ENCODE data around the gene AKAP9. TPM values are rescaled to one million over a fixed set of nuclear protein-coding genes. Genes with fewer than 3 reads are reported as not detected.

AKAP9 gene
- total and polyA plus RNA-seq, 2 donors (not counting 3 experiments of a cell fraction or from before 2014, with no cell fraction given), result 9.5 to 51.6 TPM

GRCh38 chr7:91947948-91948347, 7.3 kb downstream of the AKAP9 start:
- BruUV-seq (replicated peaks), result no TSS peak
- no peak overlapping the region for H3K4me3 ChIP-seq (replicated peaks in 1 of 3; ENCODE audit: insufficient read depth in 1 of 3, low read depth in 1 of 3, low read length in 3 of 3)
- peaks cover 48% of the 10 kb centered on the region for H3K79me2 ChIP-seq (ENCODE audit: control insufficient read depth, insufficient read depth, low read length)
- POLR2A ChIA-PET, result no interaction called here
- no peaks in the 10 kb centered on the region for H3K27me3 ChIP-seq (ENCODE audit: control insufficient read depth in 2 of 2, insufficient read depth in 2 of 2, low read length in 2 of 2)
- H3K4me1 ChIP-seq (ENCODE audit: control insufficient read depth, extremely low read depth, insufficient read depth, low read length), result no peaks in the 10 kb centered on the region
- no peaks in the 10 kb centered on the region for H4K20me1 ChIP-seq (replicated peaks; ENCODE audit: control insufficient read depth, extremely low read depth, insufficient read depth, low read length)
- H3K9me1 ChIP-seq (replicated peaks; ENCODE audit: control insufficient read depth, extremely low read depth, insufficient read depth, low read length), result no peaks in the 10 kb centered on the region
- no peak overlapping the region for H3K27ac ChIP-seq (ENCODE audit: insufficient read depth, low read depth, low read length)
- no peak overlapping the region for H3K4me2 ChIP-seq (ENCODE audit: insufficient read depth, low read length)
- CTCF ChIA-PET, result no interaction called here
- FAIRE-seq (no peak), DNase-seq (ENCODE audit: low read depth, low spot score) (no peak)
- intact Hi-C loops (cut with micrococcal nuclease) (no loop called here), dilution Hi-C loops (cut with MboI; ENCODE audit: extremely low pct_ligation_motif_present, low sequenced_read_pairs) (no loop called here)
- H3K9ac ChIP-seq (replicated peaks; ENCODE audit: extremely low read depth, insufficient read depth, low read length), result no peak overlapping the region
- no peak overlapping the region for H2AFZ ChIP-seq (ENCODE audit: low read depth, low read length)
- TF ChIP-seq FOS (IDR thresholded peaks at IDR 0.05; ENCODE audit: borderline replicate concordance, insufficient read depth, low read length), result no peak
- H3K36me3 ChIP-seq (ENCODE audit: control insufficient read depth in 2 of 2, extremely low read depth in 1 of 2, insufficient read depth in 2 of 2, low read length in 2 of 2), result no peaks in the 10 kb centered on the region
- no peaks in the 10 kb centered on the region for H3K9me3 ChIP-seq (replicated peaks; ENCODE audit: control insufficient read depth, insufficient read depth, low read length)

- ChIA-PET CTCF (interaction anchor here (0.9 kb wide), 1 partner anchor 9 kb away, joined by 3 read pairs; the partner anchor contains the start of gene AKAP9), POLR2A (no interaction called here)
- Histone ChIP-seq H2AFZ (ENCODE audit: low read depth, low read length) (no peak overlapping the region), H3K79me2 (ENCODE audit: control insufficient read depth, insufficient read depth, low read length) (peaks cover 51% of the 10 kb centered on the region), H4K20me1 (replicated peaks; ENCODE audit: control insufficient read depth, extremely low read depth, insufficient read depth, low read length) (no peaks in the 10 kb centered on the region), H3K27me3 (ENCODE audit: control insufficient read depth in 2 of 2, insufficient read depth in 2 of 2, low read length in 2 of 2) (no peaks in the 10 kb centered on the region), H3K4me1 (ENCODE audit: control insufficient read depth, extremely low read depth, insufficient read depth, low read length) (no peaks in the 10 kb centered on the region), H3K9me3 (replicated peaks; ENCODE audit: control insufficient read depth, insufficient read depth, low read length) (no peaks in the 10 kb centered on the region), H3K27ac (ENCODE audit: insufficient read depth, low read depth, low read length) (no peak overlapping the region), H3K9me1 (replicated peaks; ENCODE audit: control insufficient read depth, extremely low read depth, insufficient read depth, low read length) (no peaks in the 10 kb centered on the region), H3K4me2 (ENCODE audit: insufficient read depth, low read length) (no peak overlapping the region), H3K4me3 (replicated peaks in 1 of 3; ENCODE audit: insufficient read depth in 1 of 3, low read depth in 1 of 3, low read length in 3 of 3) (no peak overlapping the region), H3K36me3 (ENCODE audit: control insufficient read depth in 2 of 2, extremely low read depth in 1 of 2, insufficient read depth in 2 of 2, low read length in 2 of 2) (no peaks in the 10 kb centered on the region), H3K9ac (replicated peaks; ENCODE audit: extremely low read depth, insufficient read depth, low read length) (no peak overlapping the region)
- no peak for FAIRE-seq
- no TSS peak for BruUV-seq (replicated peaks)
- intact Hi-C loops (cut with micrococcal nuclease) (no loop called here), dilution Hi-C loops (cut with MboI; ENCODE audit: extremely low pct_ligation_motif_present, low sequenced_read_pairs) (no loop called here)
- TF ChIP-seq MAX (IDR thresholded peaks at IDR 0.05; ENCODE audit: insufficient read depth, insufficient read length), result no peak
- no peak for TF ChIP-seq POLR2A (IDR thresholded peaks at IDR 0.05; ENCODE audit: low read depth, low read length)
- no peak for TF ChIP-seq FOS (IDR thresholded peaks at IDR 0.05; ENCODE audit: borderline replicate concordance, insufficient read depth, low read length)
- no peak for TF ChIP-seq JUN (IDR thresholded peaks at IDR 0.05; ENCODE audit: borderline replicate concordance, insufficient read depth, insufficient read length, low read depth)
- no peak for TF ChIP-seq EZH2 (IDR thresholded peaks at IDR 0.05; ENCODE audit: borderline replicate concordance, low read depth, low read length, severe bottlenecking)
- no peak for TF ChIP-seq MYC (IDR thresholded peaks at IDR 0.05; ENCODE audit: low read depth, low read length)
- no peak for TF ChIP-seq POLR2AphosphoS5 (IDR thresholded peaks at IDR 0.05; ENCODE audit: insufficient read depth, low read depth, low read length)
- TF ChIP-seq GATA2 (IDR thresholded peaks at IDR 0.05; ENCODE audit: insufficient read depth, insufficient read length, low read depth, low read length), result no peak
- no peak for TF ChIP-seq CTCF (IDR thresholded peaks at IDR 0.05; ENCODE audit: extremely low read depth in 1 of 2, insufficient read depth in 1 of 2, low read depth in 1 of 2, low read length in 2 of 2)
- DNase-seq (ENCODE audit: low read depth, low spot score), result no peak
Measured at GRCh38 chr7:91949221-91950009, 8.8 kb downstream of the AKAP9 start.

Data from endothelial cell of umbilical vein (primary cell).